GM12865 (cell line): ENCODE data around the gene MRPS30.
"Not testable (repeated sequence)": the region's sequence is repeated elsewhere in the genome, so short reads cannot be mapped to it uniquely, and the experiment has no call there.

Experiments used
- DNase-seq: peaks from one replicate; pipeline ENCODE4 v3.0.0; 2010; ENCODE audit warnings: low read depth
- H3K4me3 ChIP-seq: 2 replicates; pipeline ENCODE4 v1.5.1; 2011; ENCODE audit warnings: mild to moderate bottlenecking, low read depth, low read length, control low read depth
- CTCF ChIP-seq: IDR thresholded peaks from 2 replicates; pipeline ENCODE4 v1.5.1; 2011; ENCODE audit warnings: low read length, control low read depth, low read depth, inconsistent platforms; ENCODE audit not compliant: insufficient read depth; ENCODE audit errors: missing control alignments

The MRPS30 gene

GRCh38 chr5:44808435-44809214 is at the start of gene MRPS30:
Gene MRPS30, plus strand, starts transcription at chr5:44808947. Its CDS starts 16 bp downstream, at chr5:44808963.
- peak; percentile 98 for DNase-seq
- H3K4me3 ChIP-seq: peak within 1 kb of the TSS; percentile 71
- peak; percentile 44 for TF ChIP-seq CTCF

GRCh38 chr5:44769200-44769876 is 39.4 kb upstream of the MRPS30 start:
- H3K4me3 ChIP-seq: no peak overlapping the region
- no peak for TF ChIP-seq CTCF
- DNase-seq: no peak

DNA sequence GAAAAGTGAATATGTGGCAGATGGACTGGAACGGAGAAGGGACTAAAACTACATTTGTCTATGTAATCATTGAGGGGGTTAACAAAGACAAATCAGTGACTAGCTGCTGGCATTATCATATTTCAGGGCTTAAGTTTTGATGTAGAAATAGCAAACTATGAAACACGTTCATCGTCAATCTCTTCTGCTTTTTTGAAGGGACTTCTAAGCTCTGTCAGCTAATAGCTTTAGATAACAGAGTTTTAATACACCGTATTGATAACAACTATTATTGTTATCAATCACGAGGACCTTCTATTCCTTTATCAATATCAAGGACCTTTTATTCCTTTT is 38.9 kb upstream of the MRPS30 start:
- no peak for TF ChIP-seq CTCF
- H3K4me3 ChIP-seq: no peak overlapping the region
- no peak for DNase-seq

DNA sequence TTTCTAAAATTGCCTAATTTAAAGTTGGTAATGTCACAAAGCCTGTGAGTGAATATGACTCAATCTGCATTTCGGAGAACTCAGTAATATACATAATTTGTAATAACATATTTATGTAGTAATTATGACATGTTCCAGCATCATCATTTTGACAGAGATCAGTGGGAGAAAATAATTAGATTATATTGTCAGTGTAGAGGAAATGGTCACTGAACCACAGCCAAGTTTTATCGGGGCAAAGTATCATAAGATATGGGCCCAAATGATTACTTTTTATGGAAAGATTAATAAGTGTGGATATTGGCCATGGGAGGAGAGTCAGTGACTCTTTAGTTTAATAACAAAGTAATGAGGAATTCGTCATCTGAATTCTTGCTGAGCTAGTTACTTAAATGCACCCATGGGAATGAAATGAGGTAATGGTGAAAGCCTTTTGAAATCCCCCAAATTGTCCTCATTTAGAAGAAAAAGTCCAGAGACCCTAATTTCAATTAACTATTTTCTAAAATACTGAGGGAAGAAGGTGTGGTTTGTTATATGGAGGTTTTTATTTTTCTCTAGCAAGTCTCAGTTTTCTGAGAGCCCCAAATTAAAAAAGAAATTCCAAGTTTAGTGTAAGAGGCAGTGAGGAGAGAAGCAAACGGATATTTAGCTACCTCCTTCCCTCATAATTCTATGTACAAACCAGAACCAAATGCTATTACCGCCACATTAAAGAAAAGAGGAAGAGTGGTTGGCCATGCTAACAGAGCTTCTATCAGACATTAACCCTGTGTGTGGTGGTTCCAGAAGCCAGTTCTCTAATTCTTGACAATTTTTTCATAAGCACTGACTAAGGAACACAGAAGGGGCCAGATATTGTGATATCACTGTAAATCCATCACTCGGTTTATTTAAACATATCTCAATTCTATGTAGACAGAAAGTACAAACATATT is 37.7 kb upstream of the MRPS30 start:
- TF ChIP-seq CTCF: no peak
- H3K4me3 ChIP-seq: no peak overlapping the region
- no peak for DNase-seq

DNA sequence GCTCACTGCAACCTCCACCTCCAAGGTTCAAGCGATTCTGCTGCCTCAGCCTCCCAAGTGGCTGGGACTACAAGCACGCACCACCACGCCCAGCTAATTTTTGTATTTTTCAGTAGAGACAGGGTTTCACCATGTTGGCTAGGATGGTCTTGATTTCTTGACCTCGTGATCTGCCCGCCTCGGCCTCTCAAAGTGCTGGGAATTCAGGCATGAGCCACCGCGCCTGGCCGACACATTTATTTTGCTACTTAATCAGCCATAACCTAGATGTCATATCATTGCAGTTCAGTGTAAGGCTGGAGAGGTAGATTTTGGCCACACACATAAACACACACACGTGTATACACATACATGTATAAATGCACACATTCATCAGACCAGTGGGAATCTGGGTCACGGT is 36.4 kb upstream of the MRPS30 start:
- not testable (repeated sequence) for H3K4me3 ChIP-seq, DNase-seq

DNA sequence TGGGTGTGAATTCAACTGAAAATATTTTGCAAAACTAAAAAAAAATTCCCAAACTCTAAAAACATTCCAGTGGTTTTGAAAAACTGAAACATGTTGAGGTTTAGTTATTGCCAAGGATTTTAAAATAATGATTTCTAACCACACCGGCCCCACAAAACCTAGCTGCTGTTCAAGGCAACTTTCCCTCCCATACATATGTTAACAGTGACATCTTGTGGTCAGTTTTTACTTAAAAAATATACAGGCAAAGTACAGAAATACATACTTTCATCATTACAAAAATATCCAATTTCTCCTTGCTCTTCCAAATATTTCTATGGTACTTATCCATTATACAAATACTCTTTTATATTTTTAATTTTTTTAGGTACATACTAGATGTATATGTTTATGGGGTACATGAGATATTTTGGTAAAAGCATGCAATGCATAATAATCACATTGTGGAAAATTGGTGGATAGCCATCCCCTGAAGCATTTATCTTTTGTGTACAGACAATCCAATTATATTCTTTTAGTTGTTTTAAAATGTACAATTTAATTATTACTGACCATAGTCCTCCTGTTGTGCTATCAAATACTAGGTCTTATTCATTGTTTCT is 34.4 kb upstream of the MRPS30 start:
- DNase-seq: peak; percentile 26
- no peak overlapping the region for H3K4me3 ChIP-seq
- peak; percentile 30 for TF ChIP-seq CTCF

GRCh38 chr5:44779167-44779566 is 29.6 kb upstream of the MRPS30 start:
- TF ChIP-seq CTCF: no peak
- DNase-seq: no peak
- no peak overlapping the region for H3K4me3 ChIP-seq
